OCI-LY7 (cell line): ENCODE results near the gene CKLF. TPM values are rescaled to one million over a fixed set of nuclear protein-coding genes. Genes with fewer than 3 reads are reported as not detected.

Source experiments
- BruUV-seq: library from RNA; stranded (reverse); fragments of 400-500 nt; replicated peaks from 2 replicates; lab custom pipeline; 2021; lab: Mats Ljungman, UMichigan
- CTCF ChIA-PET: fragments of 300-600 bp; sonication (Branson Sonifier 250); formaldehyde crosslinking; loops from one replicate; lab custom pipeline; 2022; ENCODE audit warnings: antibody characterized with exemption; ENCODE audit not compliant: unreplicated experiment; lab: Charles Lee
- POLR2A ChIA-PET: fragments of 300-600 bp; sonication (Branson Sonifier 250); formaldehyde crosslinking; loops from one replicate; lab custom pipeline; 2022; ENCODE audit warnings: antibody characterized with exemption; lab: Charles Lee
- DNase-seq: peaks from one replicate; pipeline ENCODE4 v3.0.0-alpha.2; 2015; ENCODE audit warnings: low spot score
- H2AFZ ChIP-seq: fragments of 200-600 bp; sonication (generic), shearing (Covaris generic); 2 replicates; pipeline ENCODE4 v1.6.1; 2014; ENCODE audit warnings: mild to moderate bottlenecking, antibody characterized with exemption, low read length, moderate library complexity
- H3K27ac ChIP-seq: fragments of 200-600 bp; sonication (generic); 2 replicates; pipeline ENCODE4 v1.5.1; 2014; ENCODE audit warnings: mixed run types, low read depth, mild to moderate bottlenecking, moderate library complexity, low read length, inconsistent platforms; ENCODE audit not compliant: poor library complexity, severe bottlenecking
- H3K36me3 ChIP-seq: fragments of 200-600 bp; sonication (generic); 2 replicates; pipeline ENCODE4 v1.6.1; 2014; ENCODE audit warnings: mild to moderate bottlenecking, antibody characterized with exemption, low read length, moderate library complexity, mixed read lengths; ENCODE audit not compliant: insufficient read depth
- H3K4me1 ChIP-seq: fragments of 200-600 bp; sonication (generic); 2 replicates; pipeline ENCODE4 v1.5.1; 2014; ENCODE audit warnings: mild to moderate bottlenecking, low read length; ENCODE audit not compliant: insufficient read depth, poor library complexity, severe bottlenecking
- H3K4me2 ChIP-seq: fragments of 200-600 bp; sonication (generic); 2 replicates; pipeline ENCODE4 v1.6.1; 2014; ENCODE audit warnings: mild to moderate bottlenecking, low read length
- H3K4me3 ChIP-seq: fragments of 200-600 bp; sonication (generic); 2 replicates; pipeline ENCODE4 v1.5.1; 2014; ENCODE audit warnings: mild to moderate bottlenecking, low read depth, low read length; ENCODE audit not compliant: poor library complexity, severe bottlenecking
- H3K79me2 ChIP-seq: fragments of 200-600 bp; sonication (generic); 2 replicates; pipeline ENCODE4 v1.6.1; 2016; ENCODE audit warnings: low read depth, mild to moderate bottlenecking, low read length, moderate library complexity, mixed read lengths; ENCODE audit not compliant: insufficient read depth
- H3K9me2 ChIP-seq: fragments of 200-600 bp; sonication (generic); 2 replicates; pipeline ENCODE4 v1.6.1; 2016; ENCODE audit warnings: mild to moderate bottlenecking, low read length, mixed read lengths; ENCODE audit not compliant: insufficient read depth
- H3K9me3 ChIP-seq: fragments of 200-600 bp; sonication (generic); 2 replicates; pipeline ENCODE4 v1.6.1; 2014; ENCODE audit warnings: mild to moderate bottlenecking, mixed run types, low read length, mixed read lengths
- H4K20me1 ChIP-seq: fragments of 200-600 bp; sonication (generic); 2 replicates; pipeline ENCODE4 v1.6.1; 2014; ENCODE audit warnings: mild to moderate bottlenecking, antibody characterized with exemption, low read length, moderate library complexity, mixed read lengths; ENCODE audit not compliant: insufficient read depth
- CTCF ChIP-seq: fragments of 200-600 bp; sonication (generic); conservative IDR thresholded peaks from 2 replicates; pipeline ENCODE4 v1.5.1; 2014; ENCODE audit warnings: mild to moderate bottlenecking, antibody characterized with exemption, low read length, moderate library complexity, mixed read lengths
- EZH2phosphoT487 ChIP-seq: fragments of 200-600 bp; sonication (generic); IDR thresholded peaks from 2 replicates; pipeline ENCODE4 v1.6.1; 2018; ENCODE audit warnings: low read depth, borderline replicate concordance, mild to moderate bottlenecking, mixed run types, antibody characterized with exemption, low read length, moderate library complexity, mixed read lengths
- intact Hi-C: fragments of 100-400 bp; cut with micrococcal nuclease; formaldehyde crosslinking; loops from one replicate; pipeline ENCODE4 v1.10.0; 2022; ENCODE audit not compliant: unreplicated experiment
- total RNA-seq, 2 experiments: library from RNA; depleted of rRNA in 1 of 2; stranded (reverse); fragments of >200 nt in 1 of 2; shearing (Covaris generic) in 1 of 2; gene quantifications; 2 replicates each; pipeline ENCODE4 v1.2.3, GENCODE V29; 2014 to 2022

Gene CKLF
- total RNA-seq, 2 experiments from 2014 or later: 56.6 to 98.7 TPM

GRCh38 chr16:66522816-66523590, 29.4 kb upstream of the CKLF start:
- H3K4me2 ChIP-seq: peak overlapping the region; percentile 66
- no peaks in the 10 kb centered on the region for H3K9me3 ChIP-seq
- POLR2A ChIA-PET: interaction anchor here (0.6 to 2.8 kb wide), 4 partner anchors 14 to 116 kb away, joined by 3 to 16 read pairs (median 4); partner anchors contain the start of gene CKLF
- BruUV-seq: no TSS peak
- intact Hi-C loops: no loop called here
- no peaks in the 10 kb centered on the region for H3K9me2 ChIP-seq
- no peak for DNase-seq
- CTCF ChIA-PET: interaction anchor here (1.6 kb wide), 1 partner anchor 10 kb away, joined by 4 read pairs; no protein-coding TSS in a partner anchor
- H2AFZ ChIP-seq: no peak overlapping the region
- H3K4me3 ChIP-seq: no peak overlapping the region
- TF ChIP-seq EZH2phosphoT487 (no peak), CTCF (no peak)
- H3K36me3 ChIP-seq: no peaks in the 10 kb centered on the region
- peaks cover 56% of the 10 kb centered on the region for H3K4me1 ChIP-seq
- no peaks in the 10 kb centered on the region for H4K20me1 ChIP-seq
- H3K79me2 ChIP-seq: no peaks in the 10 kb centered on the region
- peak overlapping the region; percentile 66 for H3K27ac ChIP-seq

- Histone ChIP-seq H3K36me3 (no peaks in the 10 kb centered on the region), H3K9me3 (no peaks in the 10 kb centered on the region), H3K4me2 (peak overlapping the region; percentile 66), H3K79me2 (no peaks in the 10 kb centered on the region), H3K9me2 (no peaks in the 10 kb centered on the region), H3K4me3 (peak overlapping the region; percentile 35), H3K27ac (peak overlapping the region; percentile 66), H2AFZ (no peak overlapping the region), H3K4me1 (peaks cover 54% of the 10 kb centered on the region), H4K20me1 (no peaks in the 10 kb centered on the region)
- ChIA-PET CTCF (interaction anchor here (1.6 kb wide), 1 partner anchor 9 kb away, joined by 4 read pairs; no protein-coding TSS in a partner anchor), POLR2A (interaction anchor here (0.7 to 1.3 kb wide), 4 partner anchors 17 to 135 kb away, joined by 3 to 5 read pairs (median 4); partner anchors contain the start of gene CKLF)
- DNase-seq: peak; percentile 88
- no peak for TF ChIP-seq EZH2phosphoT487
- TF ChIP-seq CTCF: no peak
- intact Hi-C loops: loop anchor here (2.0 kb wide), 2 partner anchors 15 to 29 kb away; partner anchors contain the start of gene CKLF
- BruUV-seq: no TSS peak
Measured at GRCh38 chr16:66523861-66524354, 28.5 kb upstream of the CKLF start.
